Liver (tissue), 9 donors: ENCODE results near the gene CST9. TPM values are rescaled to one million over a fixed set of nuclear protein-coding genes. Genes with fewer than 3 reads are reported as not detected.
"Not testable (repeated sequence)": the region's sequence is repeated elsewhere in the genome, so short reads cannot be mapped to it uniquely, and the experiment has no call there.

Source experiments
- DNase-seq: peaks from one replicate; pipeline ENCODE4 v3.0.0-alpha.2; 2017; ENCODE audit warnings: low spot score
- H3K27ac ChIP-seq, 2 donors: one replicate each; pipeline ENCODE4 v1.7.0; 2013; ENCODE audit warnings: inconsistent platforms in 2 of 2, low read length in 2 of 2, control low read depth in 1 of 2, low read depth in 1 of 2, mild to moderate bottlenecking in 1 of 2
- H3K27me3 ChIP-seq, 4 donors: one replicate each; pipeline versions ENCODE4 v1.6.1 to v1.7.0; 2013; ENCODE audit warnings: low read length in 3 of 4, inconsistent platforms in 1 of 4, mild to moderate bottlenecking in 1 of 4, moderate library complexity in 1 of 4; ENCODE audit not compliant: control insufficient read depth in 4 of 4, insufficient read depth in 4 of 4
- H3K36me3 ChIP-seq, 4 donors: one replicate each; pipeline versions ENCODE4 v1.6.1 to v1.7.0; 2013; ENCODE audit warnings: low read length in 3 of 4, mild to moderate bottlenecking in 3 of 4, low read depth in 1 of 4, moderate library complexity in 1 of 4; ENCODE audit not compliant: control insufficient read depth in 4 of 4, insufficient read depth in 3 of 4
- H3K4me1 ChIP-seq, 4 donors: one replicate each; pipeline versions ENCODE4 v1.6.1 to v1.7.0; 2013; ENCODE audit warnings: low read length in 3 of 4, mild to moderate bottlenecking in 3 of 4, moderate library complexity in 1 of 4; ENCODE audit not compliant: control insufficient read depth in 4 of 4, insufficient read depth in 4 of 4
- H3K4me3 ChIP-seq, 3 donors: one replicate each; pipeline versions ENCODE4 v1.6.1 to v1.7.0; 2013; ENCODE audit warnings: low read length in 3 of 3, control low read depth in 1 of 3, low read depth in 1 of 3, mild to moderate bottlenecking in 1 of 3
- H3K9ac ChIP-seq, 2 donors: one replicate each; pipeline ENCODE4 v1.7.0; 2013; ENCODE audit warnings: low read length in 2 of 2, mild to moderate bottlenecking in 2 of 2, moderate library complexity in 2 of 2, control low read depth in 1 of 2, low read depth in 1 of 2
- H3K9me3 ChIP-seq, 4 donors: one replicate each; pipeline versions ENCODE4 v1.6.1 to v1.7.0; 2013; ENCODE audit warnings: low read length in 3 of 4; ENCODE audit not compliant: control insufficient read depth in 4 of 4
- FOXA1 ChIP-seq: IDR thresholded peaks from 2 replicates; pipeline ENCODE4 v1.6.1; 2016; ENCODE audit warnings: antibody characterized with exemption
- FOXA2 ChIP-seq: IDR thresholded peaks from 2 replicates; pipeline ENCODE4 v1.6.1; 2016; ENCODE audit warnings: antibody characterized with exemption
- GABPA ChIP-seq, 2 donors: IDR thresholded peaks in 1 of 2; conservative IDR thresholded peaks in 1 of 2; 2 replicates each; pipeline ENCODE4 v1.6.1; 2016; ENCODE audit warnings: antibody characterized with exemption in 2 of 2, mild to moderate bottlenecking in 1 of 2, moderate library complexity in 1 of 2
- HNF4A ChIP-seq, 2 donors: conservative IDR thresholded peaks; 2 replicates each; pipeline ENCODE4 v1.6.1; 2016; ENCODE audit warnings: antibody characterized with exemption in 2 of 2, mild to moderate bottlenecking in 2 of 2
- HNF4G ChIP-seq: IDR thresholded peaks from 2 replicates; pipeline ENCODE4 v1.6.1; 2016; ENCODE audit warnings: antibody characterized with exemption
- JUND ChIP-seq, 2 donors: IDR thresholded peaks; 2 replicates each; pipeline ENCODE4 v1.6.1; 2016; ENCODE audit warnings: antibody characterized with exemption in 2 of 2
- NR2F2 ChIP-seq: IDR thresholded peaks from 2 replicates; pipeline ENCODE4 v1.6.1; 2016; ENCODE audit warnings: antibody characterized with exemption
- RAD21 ChIP-seq, 2 donors: IDR thresholded peaks; 2 replicates each; pipeline ENCODE4 v1.6.1; 2016; ENCODE audit warnings: antibody characterized with exemption in 2 of 2, mild to moderate bottlenecking in 2 of 2
- RXRA ChIP-seq, 2 donors: IDR thresholded peaks; 2 replicates each; pipeline ENCODE4 v1.6.1; 2017 to 2018; ENCODE audit warnings: antibody characterized with exemption in 2 of 2, mild to moderate bottlenecking in 1 of 2
- SP1 ChIP-seq: IDR thresholded peaks from 2 replicates; pipeline ENCODE4 v1.6.1; 2018; ENCODE audit warnings: antibody characterized with exemption, mild to moderate bottlenecking
- YY1 ChIP-seq: IDR thresholded peaks from 2 replicates; pipeline ENCODE4 v1.6.1; 2016; ENCODE audit warnings: antibody characterized with exemption, mild to moderate bottlenecking
- WGBS: extraction: QIAGEN DNeasy Blood & Tissue Kit; methylation state at CpG from one replicate; pipeline ENCODE4 v1.1.7; 2013; 5-methylcytosine and 5-hydroxymethylcytosine counted together
- polyA plus RNA-seq, 2 donors: library from polyadenylated mRNA; stranded (reverse) in 1 of 2; unstranded in 1 of 2; fragments of 200-250 nt in 1 of 2; fragments of >200 nt in 1 of 2; fragmentation: Nextera tagmentation in 1 of 2; extraction: Ambion mirVana in 1 of 2; gene quantifications; one replicate each; pipeline versions ENCODE4 v1.2.1 to v1.2.3, GENCODE V29; 2013 to 2015
- total RNA-seq, 2 donors: library from RNA; depleted of rRNA; stranded (reverse); fragments of >200 nt; gene quantifications; one replicate each; pipeline ENCODE4 v1.2.3, GENCODE V29; 2014
- TF ChIP-seq, protein P1 (sequence below): fragments of 150-350 bp; IDR thresholded peaks from 2 replicates; pipeline ENCODE4 v1.5.1; 2017; ENCODE audit warnings: improper control_type of control experiment, low read depth, low read length; ENCODE audit not compliant: missing input control
- TF ChIP-seq, protein P2 (sequence below): IDR thresholded peaks from 2 replicates; pipeline ENCODE4 v1.6.1; 2016; ENCODE audit warnings: antibody characterized with exemption
- TF ChIP-seq, protein P3 (sequence below): IDR thresholded peaks from 2 replicates; pipeline ENCODE4 v1.6.1; 2016; ENCODE audit warnings: antibody characterized with exemption
- donor health status: healthy.
- donor health status: healthy.
- donor health status: healthy.
- donor health status: healthy.
- donor health status: healthy.

CST9 gene
- total and polyA plus RNA-seq, 4 donors = not detected

DNA sequence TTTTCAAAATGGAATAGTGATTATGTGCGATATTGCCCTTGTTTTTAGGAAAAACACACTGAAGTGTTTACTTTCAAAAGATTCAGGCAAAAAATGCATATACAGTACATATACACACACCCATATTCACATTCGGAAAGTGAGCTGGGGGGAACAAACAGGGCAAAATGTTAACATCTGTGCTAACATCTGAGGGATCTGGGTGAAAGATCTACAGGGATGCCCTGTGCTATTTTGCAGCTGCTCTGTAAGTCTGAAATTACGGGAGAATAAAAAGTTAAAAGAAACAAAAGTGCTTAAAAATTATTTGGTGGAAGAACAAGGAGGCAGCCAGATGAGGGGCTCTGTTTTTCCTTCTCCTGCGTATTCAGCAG lies 31.2 kb upstream of the CST9 start:
- peak overlapping the region; percentile 56 to 57 for H3K9ac ChIP-seq
- TF ChIP-seq YY1 (peak; percentile 20), RAD21 (IDR thresholded peaks at IDR 0.05) (no peak), GABPA (IDR thresholded peaks at IDR 0.05 in 1 of 2, conservative IDR thresholded peaks at IDR 0.05 in 1 of 2) (no peak), FOXA2 (no peak)
- H3K9me3 ChIP-seq = no peaks in the 10 kb centered on the region
- no peak for DNase-seq
- whole genome bisulfite sequencing = 19% methylated on average over 4 of the region's 4 CpGs
- peaks cover 13 to 32% (median 21%) of the 10 kb centered on the region in 4 donors for H3K4me1 ChIP-seq
- peak overlapping the region; percentile 89 to 92 for H3K27ac ChIP-seq
- peaks cover 3 to 20% (median 10%) of the 10 kb centered on the region in 4 donors for H3K36me3 ChIP-seq
- peak overlapping the region; percentile 81 to 82 (median 81) for H3K4me3 ChIP-seq
- H3K27me3 ChIP-seq = no peaks in the 10 kb centered on the region

DNA sequence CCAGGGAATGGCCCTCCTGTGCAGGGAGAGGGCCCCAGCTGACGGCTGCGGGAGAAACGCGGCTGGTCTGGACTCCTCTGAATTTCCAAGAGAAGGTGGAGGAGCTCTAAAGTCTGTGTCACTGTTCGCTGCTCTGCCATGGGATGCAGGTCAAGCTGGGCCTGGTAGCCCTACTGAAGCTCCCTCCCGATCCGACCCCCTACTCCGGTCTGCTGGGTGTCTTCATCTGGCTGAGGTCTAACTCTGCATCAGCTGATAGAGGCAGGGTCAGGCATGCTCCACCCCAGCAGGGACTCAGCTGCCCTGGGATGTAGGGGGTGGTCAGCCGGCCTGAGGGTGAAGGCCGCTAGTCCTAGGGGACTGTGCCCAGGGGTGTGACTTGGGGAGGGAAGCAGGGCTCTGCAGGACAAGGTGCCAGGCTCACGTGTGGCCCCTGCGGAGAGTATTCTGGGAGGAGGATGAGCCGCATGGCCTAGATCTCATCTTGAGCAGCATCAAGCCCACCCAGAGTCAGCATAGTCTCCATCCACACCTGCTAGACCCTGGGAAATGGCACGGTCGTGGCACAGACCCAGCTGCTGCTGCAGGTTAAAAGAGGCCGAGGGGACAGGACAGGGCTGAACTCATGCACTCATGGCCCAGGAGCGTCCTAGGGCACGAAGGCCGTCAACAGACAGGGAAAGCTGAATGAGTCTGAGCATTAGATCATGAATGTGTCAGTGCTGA lies 30.6 kb upstream of the CST9 start:
- peaks cover 6 to 20% (median 10%) of the 10 kb centered on the region in 4 donors for H3K36me3 ChIP-seq
- H3K27ac ChIP-seq = peak overlapping the region; percentile 4 to 47
- no peaks in the 10 kb centered on the region for H3K27me3 ChIP-seq
- peaks cover 13 to 32% (median 21%) of the 10 kb centered on the region in 4 donors for H3K4me1 ChIP-seq
- H3K9ac ChIP-seq = peak overlapping the region; percentile 56 to 57
- TF ChIP-seq GABPA (IDR thresholded peaks at IDR 0.05 in 1 of 2, conservative IDR thresholded peaks at IDR 0.05 in 1 of 2) (no peak), HNF4A (conservative IDR thresholded peaks at IDR 0.05) (peak; percentile 20 to 33), RXRA (IDR thresholded peaks at IDR 0.05) (peak; percentile 51 to 73)
- TF ChIP-seq, protein P1, sequence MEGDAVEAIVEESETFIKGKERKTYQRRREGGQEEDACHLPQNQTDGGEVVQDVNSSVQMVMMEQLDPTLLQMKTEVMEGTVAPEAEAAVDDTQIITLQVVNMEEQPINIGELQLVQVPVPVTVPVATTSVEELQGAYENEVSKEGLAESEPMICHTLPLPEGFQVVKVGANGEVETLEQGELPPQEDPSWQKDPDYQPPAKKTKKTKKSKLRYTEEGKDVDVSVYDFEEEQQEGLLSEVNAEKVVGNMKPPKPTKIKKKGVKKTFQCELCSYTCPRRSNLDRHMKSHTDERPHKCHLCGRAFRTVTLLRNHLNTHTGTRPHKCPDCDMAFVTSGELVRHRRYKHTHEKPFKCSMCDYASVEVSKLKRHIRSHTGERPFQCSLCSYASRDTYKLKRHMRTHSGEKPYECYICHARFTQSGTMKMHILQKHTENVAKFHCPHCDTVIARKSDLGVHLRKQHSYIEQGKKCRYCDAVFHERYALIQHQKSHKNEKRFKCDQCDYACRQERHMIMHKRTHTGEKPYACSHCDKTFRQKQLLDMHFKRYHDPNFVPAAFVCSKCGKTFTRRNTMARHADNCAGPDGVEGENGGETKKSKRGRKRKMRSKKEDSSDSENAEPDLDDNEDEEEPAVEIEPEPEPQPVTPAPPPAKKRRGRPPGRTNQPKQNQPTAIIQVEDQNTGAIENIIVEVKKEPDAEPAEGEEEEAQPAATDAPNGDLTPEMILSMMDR = no peak
- no peaks in the 10 kb centered on the region for H3K9me3 ChIP-seq
- peak overlapping the region; percentile 81 to 82 (median 81) for H3K4me3 ChIP-seq
- WGBS = 67% methylated on average over 19 of the region's 19 CpGs
- DNase-seq = no peak

DNA sequence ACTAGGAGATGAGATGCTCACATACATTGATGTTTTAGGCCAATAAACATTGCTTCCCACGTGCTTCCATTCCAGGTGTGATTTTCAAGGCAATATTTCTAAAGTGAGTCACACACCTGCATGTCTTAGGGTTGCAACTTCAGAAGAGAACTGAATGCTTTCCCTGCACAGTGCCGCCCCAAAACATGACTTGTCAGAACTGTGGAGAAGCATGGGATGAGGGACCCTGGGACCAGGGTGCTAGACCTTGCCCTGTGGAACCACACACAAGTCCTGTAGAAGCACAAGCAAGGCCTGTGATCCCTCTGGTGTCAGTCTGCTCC lies 30.0 kb upstream of the CST9 start:
- Histone ChIP-seq H3K27ac (peak overlapping the region; percentile 4 to 47), H3K36me3 (peaks cover 6 to 20% (median 10%) of the 10 kb centered on the region in 4 donors), H3K4me1 (peaks cover 13 to 28% (median 21%) of the 10 kb centered on the region in 4 donors), H3K4me3 (peak overlapping the region in 2 of 3 donors; percentile 81 to 82)
- 34% methylated on average over 1 of the region's 2 CpGs for WGBS
- not testable (repeated sequence) for H3K27me3 ChIP-seq, H3K9me3 ChIP-seq, DNase-seq, H3K9ac ChIP-seq

DNA sequence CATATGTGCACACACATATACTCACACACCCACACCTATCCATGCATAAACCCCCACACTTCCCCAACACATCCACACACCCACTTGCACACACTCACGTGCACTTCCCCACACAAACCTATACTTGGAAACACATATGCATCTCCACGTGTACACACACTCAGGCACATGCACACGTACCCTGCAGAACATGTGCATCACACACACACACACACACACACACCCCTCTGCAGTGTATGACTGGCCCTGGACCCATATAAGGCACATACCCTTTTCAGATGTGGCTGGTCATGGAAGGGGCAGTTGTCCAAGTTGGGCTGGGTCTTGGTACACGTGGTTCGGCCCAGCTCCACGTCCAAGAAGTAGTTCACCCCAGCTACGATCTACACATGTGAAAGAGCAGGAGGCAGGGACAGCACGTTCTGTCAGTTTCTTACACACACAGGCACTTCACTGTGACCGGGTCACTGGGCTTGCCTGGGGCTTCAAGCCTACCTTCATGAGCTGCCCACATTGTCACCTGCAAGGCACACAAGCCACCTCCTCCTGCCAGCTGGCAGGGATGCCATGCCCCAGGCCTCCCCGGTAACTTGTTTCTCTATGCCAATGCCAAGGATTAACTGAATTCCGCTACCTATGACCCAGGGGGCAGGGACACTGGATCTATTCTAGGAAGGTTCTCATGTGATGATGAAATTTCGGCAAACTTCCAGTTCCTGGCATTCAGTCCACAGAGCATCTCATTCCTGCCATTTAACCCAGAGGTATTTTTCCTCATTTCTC lies 29.5 kb upstream of the CST9 start:
- Histone ChIP-seq H3K4me3 (peak overlapping the region in 2 of 3 donors; percentile 19 to 45), H3K4me1 (peaks cover 13 to 28% (median 21%) of the 10 kb centered on the region in 4 donors), H3K27ac (peak overlapping the region; percentile 6 to 22), H3K9ac (no peak overlapping the region), H3K9me3 (no peaks in the 10 kb centered on the region), H3K27me3 (no peaks in the 10 kb centered on the region), H3K36me3 (peaks cover 6 to 20% (median 10%) of the 10 kb centered on the region in 4 donors)
- WGBS = 34% methylated on average over 12 of the region's 12 CpGs
- DNase-seq = no peak
- peak; percentile 60 for TF ChIP-seq FOXA2
- peak; percentile 95 to 98 for TF ChIP-seq RXRA (IDR thresholded peaks at IDR 0.05)
- TF ChIP-seq, protein P2, sequence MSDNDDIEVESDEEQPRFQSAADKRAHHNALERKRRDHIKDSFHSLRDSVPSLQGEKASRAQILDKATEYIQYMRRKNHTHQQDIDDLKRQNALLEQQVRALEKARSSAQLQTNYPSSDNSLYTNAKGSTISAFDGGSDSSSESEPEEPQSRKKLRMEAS = peak; percentile 95
- TF ChIP-seq GABPA (IDR thresholded peaks at IDR 0.05 in 1 of 2, conservative IDR thresholded peaks at IDR 0.05 in 1 of 2) = peak in 1 of 2 donors; percentile 70
- peak; percentile 77 for TF ChIP-seq NR2F2
- TF ChIP-seq, protein P1 = no peak
- TF ChIP-seq HNF4G = peak; percentile 91
- TF ChIP-seq RAD21 (IDR thresholded peaks at IDR 0.05) = peak; percentile 37 to 44
- peak in 1 of 2 donors; percentile 94 for TF ChIP-seq JUND (IDR thresholded peaks at IDR 0.05)
- peak; percentile 61 for TF ChIP-seq FOXA1
- TF ChIP-seq, protein P3, sequence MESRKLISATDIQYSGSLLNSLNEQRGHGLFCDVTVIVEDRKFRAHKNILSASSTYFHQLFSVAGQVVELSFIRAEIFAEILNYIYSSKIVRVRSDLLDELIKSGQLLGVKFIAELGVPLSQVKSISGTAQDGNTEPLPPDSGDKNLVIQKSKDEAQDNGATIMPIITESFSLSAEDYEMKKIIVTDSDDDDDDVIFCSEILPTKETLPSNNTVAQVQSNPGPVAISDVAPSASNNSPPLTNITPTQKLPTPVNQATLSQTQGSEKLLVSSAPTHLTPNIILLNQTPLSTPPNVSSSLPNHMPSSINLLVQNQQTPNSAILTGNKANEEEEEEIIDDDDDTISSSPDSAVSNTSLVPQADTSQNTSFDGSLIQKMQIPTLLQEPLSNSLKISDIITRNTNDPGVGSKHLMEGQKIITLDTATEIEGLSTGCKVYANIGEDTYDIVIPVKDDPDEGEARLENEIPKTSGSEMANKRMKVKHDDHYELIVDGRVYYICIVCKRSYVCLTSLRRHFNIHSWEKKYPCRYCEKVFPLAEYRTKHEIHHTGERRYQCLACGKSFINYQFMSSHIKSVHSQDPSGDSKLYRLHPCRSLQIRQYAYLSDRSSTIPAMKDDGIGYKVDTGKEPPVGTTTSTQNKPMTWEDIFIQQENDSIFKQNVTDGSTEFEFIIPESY = peak; percentile 86
- peak; percentile 95 for TF ChIP-seq SP1
